GM23248 (cell line): ENCODE measurements around the gene GSG1L. TPM values are rescaled to one million over a fixed set of nuclear protein-coding genes. Genes with fewer than 3 reads are reported as not detected.

Experiments
- DNase-seq: peaks from one replicate; pipeline ENCODE4 v3.0.0-alpha.2; 2015
- H2AFZ ChIP-seq: fragments of 200-600 bp; sonication (generic); 2 replicates; pipeline ENCODE4 v1.6.1; 2016; ENCODE audit warnings: antibody characterized with exemption
- H3F3A ChIP-seq: fragments of 200-600 bp; sonication (generic); 2 replicates; pipeline ENCODE4 v1.6.1; 2016; ENCODE audit warnings: mild to moderate bottlenecking, antibody characterized with exemption, mixed run types; ENCODE audit not compliant: insufficient read depth
- H3K27ac ChIP-seq: fragments of 200-600 bp; sonication (generic); 2 replicates; pipeline ENCODE4 v1.5.1; 2016; ENCODE audit warnings: mild to moderate bottlenecking
- H3K27me3 ChIP-seq: fragments of 200-600 bp; sonication (generic); replicated peaks from 2 replicates; pipeline ENCODE4 v1.6.1; 2016; ENCODE audit warnings: mild to moderate bottlenecking; ENCODE audit not compliant: insufficient read depth
- H3K36me3 ChIP-seq: fragments of 200-600 bp; sonication (generic); 2 replicates; pipeline ENCODE4 v1.6.1; 2016; ENCODE audit warnings: low read depth, mild to moderate bottlenecking
- H3K4me1 ChIP-seq: fragments of 200-600 bp; sonication (generic); 2 replicates; pipeline ENCODE4 v1.6.1; 2016; ENCODE audit warnings: mild to moderate bottlenecking; ENCODE audit not compliant: insufficient read depth
- H3K4me2 ChIP-seq: fragments of 200-600 bp; sonication (generic); one replicate; pipeline ENCODE4 v1.6.1; 2016; ENCODE audit warnings: mild to moderate bottlenecking; ENCODE audit not compliant: unreplicated experiment
- H3K4me3 ChIP-seq: fragments of 200-600 bp; sonication (generic); 2 replicates; pipeline ENCODE4 v1.5.1; 2016; ENCODE audit warnings: mild to moderate bottlenecking
- H3K79me2 ChIP-seq: fragments of 200-600 bp; sonication (generic); 2 replicates; pipeline ENCODE4 v1.6.1; 2016; ENCODE audit warnings: mild to moderate bottlenecking; ENCODE audit not compliant: insufficient read depth
- H3K9ac ChIP-seq: fragments of 200-600 bp; sonication (generic); 2 replicates; pipeline ENCODE4 v1.6.1; 2016; ENCODE audit warnings: mild to moderate bottlenecking
- H3K9me2 ChIP-seq: fragments of 200-600 bp; sonication (generic); 2 replicates; pipeline ENCODE4 v1.6.1; 2016; ENCODE audit warnings: mixed run types, mild to moderate bottlenecking, moderate library complexity; ENCODE audit not compliant: insufficient read depth
- H3K9me3 ChIP-seq: fragments of 200-600 bp; sonication (generic); one replicate; pipeline ENCODE4 v1.6.1; 2017; ENCODE audit warnings: low read depth
- H4K20me1 ChIP-seq: fragments of 200-600 bp; sonication (generic); 2 replicates; pipeline ENCODE4 v1.6.0; 2016; ENCODE audit not compliant: insufficient read depth
- EZH2 ChIP-seq: fragments of 200-600 bp; sonication (generic); IDR thresholded peaks from 2 replicates; pipeline ENCODE4 v1.6.1; 2018; ENCODE audit warnings: antibody characterized with exemption, mild to moderate bottlenecking; ENCODE audit not compliant: insufficient read depth, poor library complexity, severe bottlenecking
- EZH2phosphoT487 ChIP-seq: fragments of 200-600 bp; sonication (generic); IDR thresholded peaks from 2 replicates; pipeline ENCODE4 v1.6.1; 2018; ENCODE audit warnings: antibody characterized with exemption, moderate library complexity, mild to moderate bottlenecking, low read depth; ENCODE audit not compliant: insufficient read depth
- WGBS, 2 experiments: methylation state at CpG; one replicate each; pipeline ENCODE4 v1.1.6; 2015 to 2017; ENCODE audit warnings: low lambda C conversion rate in 2 of 2, low coverage in 1 of 2; ENCODE audit errors: missing lambda C conversion rate in 2 of 2; 5-methylcytosine and 5-hydroxymethylcytosine counted together
- in situ Hi-C: fragments of 300-500 bp; cut with MboI; formaldehyde crosslinking; loops from 2 replicates; pipeline ENCODE4 v1.15.0; 2020
- polyA plus RNA-seq: library from polyadenylated mRNA; unstranded; fragments of >200 nt; fragmentation: Nextera tagmentation; extraction: Ambion mirVana; gene quantifications from 2 replicates; pipeline ENCODE4 v1.2.1, GENCODE V29; 2016
- total RNA-seq: library from RNA; depleted of rRNA; stranded (reverse); fragments of >200 nt; shearing (Covaris generic); gene quantifications from 2 replicates; pipeline ENCODE4 v1.2.3, GENCODE V29; 2014

The GSG1L gene
- total and polyA plus RNA-seq, 2 experiments from 2014 or later = not detected

DNA sequence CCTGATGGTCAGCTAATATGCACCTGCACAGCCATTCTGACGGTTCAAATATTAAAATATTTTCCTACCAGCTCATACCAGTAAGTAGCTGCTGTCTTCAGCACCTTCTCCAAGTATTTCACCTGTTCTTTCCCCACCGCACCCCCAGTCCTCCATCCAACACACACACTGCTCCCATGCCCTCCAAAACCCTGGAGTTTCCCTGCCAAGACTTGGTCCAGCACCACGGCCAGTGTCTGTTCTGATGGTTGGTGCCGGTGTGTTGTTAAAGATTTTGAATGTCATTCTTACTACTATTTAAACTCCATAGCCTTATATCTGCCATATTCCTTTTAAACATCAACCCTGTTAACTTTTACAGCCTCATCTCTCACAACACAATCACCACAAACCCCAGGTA lies 142.4 kb downstream of the GSG1L start:
- H3K4me1 ChIP-seq = no peaks in the 10 kb centered on the region
- no peak for DNase-seq
- no peak overlapping the region for H3K27ac ChIP-seq
- H3K9ac ChIP-seq = no peak overlapping the region
- no peak overlapping the region for H3K4me3 ChIP-seq
- TF ChIP-seq EZH2phosphoT487 = no peak
- no peak for TF ChIP-seq EZH2
- H3K9me3 ChIP-seq = no peaks in the 10 kb centered on the region
- H3K36me3 ChIP-seq = no peaks in the 10 kb centered on the region
- no peak overlapping the region for H3K4me2 ChIP-seq
- H3F3A ChIP-seq = peaks cover 6% of the 10 kb centered on the region; the same call in 1 of the 2 replicates
- in situ Hi-C loops = no loop called here
- 44 to 56% methylated on average over 4 of the region's 4 CpGs for WGBS, 2 experiments
- no peaks in the 10 kb centered on the region for H3K9me2 ChIP-seq
- no peak overlapping the region for H2AFZ ChIP-seq
- H3K27me3 ChIP-seq = no peaks in the 10 kb centered on the region
- no peaks in the 10 kb centered on the region for H3K79me2 ChIP-seq
- H4K20me1 ChIP-seq = no peaks in the 10 kb centered on the region

GRCh38 chr16:27920391-27920891 lies 143.1 kb downstream of the GSG1L start:
- no peak overlapping the region for H3K4me3 ChIP-seq
- no peaks in the 10 kb centered on the region for H3K9me3 ChIP-seq
- no peaks in the 10 kb centered on the region for H3K79me2 ChIP-seq
- in situ Hi-C loops = no loop called here
- no peaks in the 10 kb centered on the region for H3K9me2 ChIP-seq
- no peaks in the 10 kb centered on the region for H3K36me3 ChIP-seq
- peaks cover 6% of the 10 kb centered on the region; the same call in 1 of the 2 replicates for H3F3A ChIP-seq
- peak; percentile 15 for DNase-seq
- no peak overlapping the region for H2AFZ ChIP-seq
- no peak for TF ChIP-seq EZH2
- TF ChIP-seq EZH2phosphoT487 = no peak
- no peak overlapping the region for H3K27ac ChIP-seq
- no peaks in the 10 kb centered on the region for H4K20me1 ChIP-seq
- WGBS, 2 experiments = 1 to 4% methylated on average over 11 of the region's 11 CpGs
- H3K9ac ChIP-seq = no peak overlapping the region
- no peak overlapping the region for H3K4me2 ChIP-seq
- no peaks in the 10 kb centered on the region for H3K4me1 ChIP-seq
- no peaks in the 10 kb centered on the region for H3K27me3 ChIP-seq

DNA sequence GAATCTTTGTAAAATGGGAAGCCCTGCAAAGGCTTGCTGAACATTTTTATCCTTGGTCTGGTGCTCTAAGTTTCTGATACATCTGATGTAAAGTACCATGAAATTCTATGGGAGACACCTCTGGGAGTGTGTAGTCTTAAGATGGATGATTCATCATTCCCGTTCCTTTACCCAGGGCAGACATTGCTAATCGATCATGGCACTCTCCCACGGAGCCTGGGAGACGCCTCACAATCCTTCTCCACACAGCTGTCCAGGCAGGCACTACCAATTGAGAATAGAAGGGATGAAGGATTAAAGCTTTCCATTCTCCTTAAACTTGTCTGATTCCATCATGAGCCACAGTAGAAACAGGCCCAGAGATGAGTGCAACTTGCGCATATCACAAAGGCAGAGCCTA lies 144.8 kb downstream of the GSG1L start:
- H3K4me2 ChIP-seq = no peak overlapping the region
- no peak overlapping the region for H3K9ac ChIP-seq
- H3K27me3 ChIP-seq = no peaks in the 10 kb centered on the region; the same call in 1 of the 2 replicates
- H3K36me3 ChIP-seq = no peaks in the 10 kb centered on the region
- TF ChIP-seq EZH2 (no peak), EZH2phosphoT487 (no peak)
- WGBS, 2 experiments = 21 to 24% methylated on average over 5 of the region's 5 CpGs
- no peaks in the 10 kb centered on the region for H3K4me1 ChIP-seq
- no peaks in the 10 kb centered on the region for H3K9me2 ChIP-seq
- DNase-seq = peak; percentile 11
- in situ Hi-C loops = no loop called here
- H3K79me2 ChIP-seq = no peaks in the 10 kb centered on the region
- H3K27ac ChIP-seq = no peak overlapping the region
- H3K9me3 ChIP-seq = no peaks in the 10 kb centered on the region
- H2AFZ ChIP-seq = no peak overlapping the region
- no peaks in the 10 kb centered on the region for H4K20me1 ChIP-seq
- no peak overlapping the region for H3K4me3 ChIP-seq
- no peaks in the 10 kb centered on the region for H3F3A ChIP-seq

DNA sequence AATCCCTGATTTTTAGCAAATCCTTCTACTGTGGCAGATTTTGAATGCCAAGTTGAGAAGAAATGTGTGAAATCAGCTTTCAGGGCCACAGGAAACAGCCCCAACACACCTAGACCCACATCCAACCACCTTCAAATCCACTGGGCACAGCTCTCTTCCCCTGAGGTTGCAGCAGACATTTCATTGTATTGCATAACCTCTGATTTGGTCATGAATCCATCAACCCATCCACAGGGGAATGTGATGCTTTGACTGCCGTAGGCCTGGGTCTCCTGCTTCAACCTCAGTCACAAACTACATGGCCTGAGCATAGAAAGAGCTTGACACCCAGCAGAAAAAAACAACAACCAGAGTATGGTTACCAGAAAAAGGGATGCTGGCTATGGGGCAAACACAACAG lies 145.6 kb downstream of the GSG1L start:
- Histone ChIP-seq H3F3A (no peaks in the 10 kb centered on the region), H3K27ac (no peak overlapping the region), H2AFZ (no peak overlapping the region), H3K4me1 (no peaks in the 10 kb centered on the region), H3K27me3 (peaks cover 1% of the 10 kb centered on the region; the same call in 1 of the 2 replicates), H3K36me3 (no peaks in the 10 kb centered on the region), H4K20me1 (no peaks in the 10 kb centered on the region), H3K4me3 (no peak overlapping the region), H3K79me2 (no peaks in the 10 kb centered on the region), H3K9me3 (no peaks in the 10 kb centered on the region), H3K4me2 (no peak overlapping the region), H3K9me2 (no peaks in the 10 kb centered on the region), H3K9ac (no peak overlapping the region)
- in situ Hi-C loops = no loop called here
- TF ChIP-seq EZH2 (no peak), EZH2phosphoT487 (no peak)
- no peak for DNase-seq
- WGBS, 2 experiments = 11 to 27% methylated on average over 1 of the region's 1 CpG

GRCh38 chr16:27911486-27911885 lies 152.0 kb downstream of the GSG1L start:
- Histone ChIP-seq H3K9me2 (no peaks in the 10 kb centered on the region), H3K27ac (no peak overlapping the region), H3K4me3 (no peak overlapping the region), H3F3A (no peaks in the 10 kb centered on the region), H3K36me3 (no peaks in the 10 kb centered on the region), H3K4me2 (no peak overlapping the region), H4K20me1 (no peaks in the 10 kb centered on the region), H3K9ac (no peak overlapping the region), H2AFZ (no peak overlapping the region), H3K9me3 (no peaks in the 10 kb centered on the region), H3K27me3 (peaks cover 6% of the 10 kb centered on the region; the same call in 1 of the 2 replicates), H3K4me1 (no peaks in the 10 kb centered on the region), H3K79me2 (no peaks in the 10 kb centered on the region)
- 12 to 16% methylated on average over 2 of the region's 2 CpGs for WGBS, 2 experiments
- in situ Hi-C loops = no loop called here
- TF ChIP-seq EZH2phosphoT487 (no peak), EZH2 (no peak)
- DNase-seq = no peak
